ENCODE results near the gene CHGA.

DNA sequence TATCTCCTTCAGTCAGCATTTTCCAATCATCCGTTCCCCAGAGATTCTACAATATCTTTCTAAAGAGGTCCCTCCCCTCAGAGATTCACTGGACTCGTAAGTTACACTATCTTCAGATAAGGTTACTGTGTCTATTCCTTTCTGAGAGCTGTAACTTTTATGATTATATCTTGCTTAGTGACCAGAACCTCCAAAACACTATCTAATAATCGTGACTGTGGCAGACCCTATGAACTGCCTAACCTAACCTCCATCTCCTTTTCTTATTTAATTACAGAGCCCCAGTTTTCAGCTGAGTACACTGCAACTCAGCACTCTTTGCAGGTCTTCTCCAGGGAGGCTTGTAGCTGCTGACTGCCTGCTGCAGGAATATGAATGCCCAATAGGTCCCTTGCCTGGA lies 38.5 kb upstream of the CHGA start:
- no peak for TF ChIP-seq POLR2A (IDR thresholded peaks at IDR 0.05)
- TF ChIP-seq, protein P1, sequence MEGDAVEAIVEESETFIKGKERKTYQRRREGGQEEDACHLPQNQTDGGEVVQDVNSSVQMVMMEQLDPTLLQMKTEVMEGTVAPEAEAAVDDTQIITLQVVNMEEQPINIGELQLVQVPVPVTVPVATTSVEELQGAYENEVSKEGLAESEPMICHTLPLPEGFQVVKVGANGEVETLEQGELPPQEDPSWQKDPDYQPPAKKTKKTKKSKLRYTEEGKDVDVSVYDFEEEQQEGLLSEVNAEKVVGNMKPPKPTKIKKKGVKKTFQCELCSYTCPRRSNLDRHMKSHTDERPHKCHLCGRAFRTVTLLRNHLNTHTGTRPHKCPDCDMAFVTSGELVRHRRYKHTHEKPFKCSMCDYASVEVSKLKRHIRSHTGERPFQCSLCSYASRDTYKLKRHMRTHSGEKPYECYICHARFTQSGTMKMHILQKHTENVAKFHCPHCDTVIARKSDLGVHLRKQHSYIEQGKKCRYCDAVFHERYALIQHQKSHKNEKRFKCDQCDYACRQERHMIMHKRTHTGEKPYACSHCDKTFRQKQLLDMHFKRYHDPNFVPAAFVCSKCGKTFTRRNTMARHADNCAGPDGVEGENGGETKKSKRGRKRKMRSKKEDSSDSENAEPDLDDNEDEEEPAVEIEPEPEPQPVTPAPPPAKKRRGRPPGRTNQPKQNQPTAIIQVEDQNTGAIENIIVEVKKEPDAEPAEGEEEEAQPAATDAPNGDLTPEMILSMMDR (IDR thresholded peaks at IDR 0.05): no peak
